B cell (primary cell): ENCODE results near the gene PDZD2. TPM values are rescaled to one million over a fixed set of nuclear protein-coding genes. Genes with fewer than 3 reads are reported as not detected.

Experiments used
- ATAC-seq: fragments of 200-7000 bp; cut with Tn5 transposase; one replicate; pipeline ENCODE4 v1.10.0; 2021; ENCODE audit warnings: low read depth, mild to moderate bottlenecking, moderate number of reproducible peaks, moderate library complexity
- CTCF ChIA-PET: fragments of 350-600 bp; sonication (Branson Sonifier 250); formaldehyde crosslinking; loops from one replicate; lab custom pipeline; 2021; ENCODE audit warnings: antibody characterized with exemption, inconsistent platforms; lab: Charles Lee
- POLR2A ChIA-PET: fragments of 350-600 bp; sonication (Branson Sonifier 250); formaldehyde crosslinking; loops from one replicate; lab custom pipeline; 2021; ENCODE audit warnings: antibody characterized with exemption; lab: Charles Lee
- DNase-seq: peaks from one replicate; pipeline ENCODE4 v3.0.0; 2013
- H2AFZ ChIP-seq: 2 replicates; pipeline ENCODE4 v1.6.1; 2012; ENCODE audit warnings: mild to moderate bottlenecking, low read depth, low read length; ENCODE audit not compliant: insufficient read depth, poor library complexity, severe bottlenecking
- H3K27ac ChIP-seq, 2 donors: 1 replicate in 1 of 2; 2 replicates in 1 of 2; pipeline ENCODE4 v1.5.1; 2012 to 2013; ENCODE audit warnings: low read length in 2 of 2, mild to moderate bottlenecking in 2 of 2, moderate library complexity in 1 of 2
- H3K27me3 ChIP-seq, 4 experiments: fragments of 200-600 bp in 1 of 4; sonication (generic) in 1 of 4; replicated peaks in 1 of 4; 1 replicate in 2 of 4; 2 replicates in 2 of 4; pipeline versions ENCODE4 v1.6.1 to v1.7.0; 2013 to 2016; ENCODE audit warnings: low read length in 3 of 4, mild to moderate bottlenecking in 2 of 4, mixed read lengths in 1 of 4, moderate library complexity in 1 of 4; ENCODE audit not compliant: insufficient read depth in 4 of 4, control insufficient read depth in 3 of 4; ENCODE audit errors: control extremely low read depth in 1 of 4
- H3K36me3 ChIP-seq, 2 experiments: replicated peaks in 1 of 2; 1 replicate in 1 of 2; 2 replicates in 1 of 2; pipeline versions ENCODE4 v1.6.1 to v1.7.1; 2013; ENCODE audit warnings: low read length in 1 of 2; ENCODE audit not compliant: insufficient read depth in 2 of 2, control insufficient read depth in 1 of 2; ENCODE audit errors: control extremely low read depth in 1 of 2, extremely low read depth in 1 of 2
- H3K4me1 ChIP-seq, 2 donors: fragments of 200-600 bp in 1 of 2; sonication (generic) in 1 of 2; 1 replicate in 1 of 2; 2 replicates in 1 of 2; pipeline versions ENCODE4 v1.5.1 to v1.6.1; 2013 to 2017; ENCODE audit warnings: low read length in 2 of 2; ENCODE audit not compliant: control insufficient read depth in 2 of 2, insufficient read depth in 2 of 2
- H3K4me2 ChIP-seq: replicated peaks from 2 replicates; pipeline ENCODE3; 2012; ENCODE audit warnings: mild to moderate bottlenecking, low read depth, low read length; ENCODE audit not compliant: poor library complexity, severe bottlenecking
- H3K4me3 ChIP-seq, 5 experiments: fragments of 200-600 bp in 1 of 5; sonication (generic) in 1 of 5; 1 replicate in 3 of 5; 2 replicates in 2 of 5; pipeline versions ENCODE4 v1.5.1 to v1.7.0; 2011 to 2016; ENCODE audit warnings: low read length in 4 of 5, mild to moderate bottlenecking in 4 of 5, low read depth in 2 of 5, control low read depth in 1 of 5, moderate library complexity in 1 of 5; ENCODE audit not compliant: insufficient read depth in 1 of 5; ENCODE audit errors: control extremely low read depth in 1 of 5, extremely low read depth in 1 of 5
- H3K79me2 ChIP-seq: fragments of 200-600 bp; sonication (generic); one replicate; pipeline ENCODE4 v1.6.0; 2016; ENCODE audit warnings: low read length; ENCODE audit not compliant: control insufficient read depth, insufficient read depth
- H3K9ac ChIP-seq: fragments of 200-600 bp; sonication (generic); 2 replicates; pipeline ENCODE4 v1.6.1; 2017; ENCODE audit warnings: mild to moderate bottlenecking, low read length, moderate library complexity
- H3K9me3 ChIP-seq, 3 donors: one replicate each; pipeline versions ENCODE4 v1.6.1 to v1.7.1; 2013; ENCODE audit warnings: low read length in 2 of 3; ENCODE audit not compliant: control insufficient read depth in 2 of 3, insufficient read depth in 1 of 3; ENCODE audit errors: control extremely low read depth in 1 of 3
- H4K20me1 ChIP-seq: 2 replicates; pipeline ENCODE4 v1.6.0; 2012; ENCODE audit warnings: mild to moderate bottlenecking, low read length; ENCODE audit not compliant: insufficient read depth, control insufficient read depth, poor library complexity, severe bottlenecking
- H3K27ac Mint-ChIP-seq: one replicate; pipeline ENCODE4 v1.8.0; 2021; ENCODE audit warnings: mixed read lengths
- H3K27me3 Mint-ChIP-seq: one replicate; pipeline ENCODE4 v1.8.0; 2021; ENCODE audit warnings: mixed read lengths
- H3K4me1 Mint-ChIP-seq: one replicate; pipeline ENCODE4 v1.8.0; 2021; ENCODE audit warnings: mixed read lengths
- H3K4me3 Mint-ChIP-seq: one replicate; pipeline ENCODE4 v1.8.0; 2021; ENCODE audit warnings: mixed read lengths
- H3K9me3 Mint-ChIP-seq: one replicate; pipeline ENCODE4 v1.8.0; 2022; ENCODE audit warnings: mixed read lengths; ENCODE audit not compliant: insufficient read depth
- CTCF ChIP-seq: fragments of 200-600 bp; IDR thresholded peaks from one replicate; pipeline ENCODE4 v1.8.0; 2022; ENCODE audit warnings: antibody characterized with exemption, mild to moderate bottlenecking
- EZH2 ChIP-seq: IDR thresholded peaks from 2 replicates; pipeline ENCODE4 v1.6.1; 2012; ENCODE audit warnings: borderline replicate concordance, low read depth, mild to moderate bottlenecking, moderate library complexity, low read length; ENCODE audit not compliant: insufficient read depth, poor library complexity, severe bottlenecking
- WGBS: methylation state at CpG from one replicate; pipeline ENCODE4 v1.1.5; 2013; ENCODE audit warnings: missing lambda C conversion rate; ENCODE audit not compliant: insufficient coverage; 5-methylcytosine and 5-hydroxymethylcytosine counted together
- intact Hi-C: fragments of 100-400 bp; cut with micrococcal nuclease; formaldehyde crosslinking; loops from one replicate; pipeline ENCODE4 v1.10.0; 2022
- polyA plus RNA-seq: library from polyadenylated mRNA; depleted of rRNA; stranded (reverse); fragments of >200 nt; gene quantifications from 2 replicates; pipeline ENCODE4 v1.2.3, GENCODE V29; 2012
- total RNA-seq, 2 donors: library from RNA; stranded (reverse); fragments of 120-200 nt in 1 of 2; gene quantifications; 1 replicate in 1 of 2; 2 replicates in 1 of 2; pipeline versions ENCODE4 v1.2.3 to v1.2.4, GENCODE V29; 2013 to 2022

The PDZD2 gene
- total and polyA plus RNA-seq, 2 donors (not counting 1 experiment from before 2014, with no cell fraction given): not detected

- Mint-ChIP-seq H3K9me3 (no peaks in the 10 kb centered on the region), H3K27ac (no peak overlapping the region), H3K4me1 (no peaks in the 10 kb centered on the region), H3K4me3 (no peak overlapping the region), H3K27me3 (peaks cover 11% of the 10 kb centered on the region)
- Histone ChIP-seq H3K36me3 (no peaks in the 10 kb centered on the region), H3K79me2 (no peaks in the 10 kb centered on the region), H2AFZ (no peak overlapping the region), H3K4me3 (no peak overlapping the region), H3K9me3 (no peaks in the 10 kb centered on the region), H3K27me3 (no peaks in the 10 kb centered on the region), H3K4me2 (no peak overlapping the region), H3K9ac (no peak overlapping the region), H3K27ac (no peak overlapping the region), H3K4me1 (no peaks in the 10 kb centered on the region), H4K20me1 (no peaks in the 10 kb centered on the region)
- ChIA-PET CTCF (no interaction called here), POLR2A (no interaction called here)
- TF ChIP-seq CTCF: no peak
- TF ChIP-seq EZH2: no peak
- 95% methylated on average over 5 of the region's 6 CpGs for WGBS
- intact Hi-C loops: no loop called here
- no peak for ATAC-seq
- DNase-seq: no peak
These were observed 9.4 kb downstream of the PDZD2 start for GRCh38 chr5:31648326-31648725.

GRCh38 chr5:31651241-31651640 lies 12.3 kb downstream of the PDZD2 start:
- Histone ChIP-seq H3K4me2 (no peak overlapping the region), H3K9me3 (no peaks in the 10 kb centered on the region), H4K20me1 (no peaks in the 10 kb centered on the region), H3K27ac (no peak overlapping the region), H3K9ac (no peak overlapping the region), H3K79me2 (no peaks in the 10 kb centered on the region), H3K27me3 (no peaks in the 10 kb centered on the region), H2AFZ (no peak overlapping the region), H3K4me3 (no peak overlapping the region), H3K36me3 (no peaks in the 10 kb centered on the region), H3K4me1 (no peaks in the 10 kb centered on the region)
- no peak for DNase-seq
- Mint-ChIP-seq H3K4me1 (no peaks in the 10 kb centered on the region), H3K27ac (no peak overlapping the region), H3K9me3 (no peaks in the 10 kb centered on the region), H3K4me3 (no peak overlapping the region), H3K27me3 (peaks cover 21% of the 10 kb centered on the region)
- CTCF ChIA-PET: no interaction called here
- WGBS: no CpG with 5 or more reads among the region's 3 CpGs
- POLR2A ChIA-PET: no interaction called here
- no peak for ATAC-seq
- intact Hi-C loops: no loop called here
- TF ChIP-seq EZH2 (no peak), CTCF (no peak)
